ENCODE measurements around the gene ZNF22. TPM values are rescaled to one million over a fixed set of nuclear protein-coding genes. Genes with fewer than 3 reads are reported as not detected.

The ZNF22 gene
- total RNA-seq, 1 donor from 2014 or later: 1.6 TPM

- H3K4me1 ChIP-seq: peaks cover 32 to 59% of the 10 kb centered on the region in 2 donors
- no peaks in the 10 kb centered on the region for H3K27me3 ChIP-seq
- H3K27ac ChIP-seq: peak overlapping the region; percentile 72 to 93
- peak in 1 of 2 donors; percentile 58 for DNase-seq (ENCODE audit: low spot score in 2 of 2)
- intact Hi-C loops (cut with DNase I): no loop called here
- no peaks in the 10 kb centered on the region for H3K36me3 ChIP-seq
- no peak for TF ChIP-seq CTCF (IDR thresholded peaks at IDR 0.05)
- H3K4me3 ChIP-seq: no peak overlapping the region
- no peaks in the 10 kb centered on the region for H3K9me3 ChIP-seq
These were observed 9.2 kb upstream of the ZNF22 start for GRCh38 chr10:44991571-44991970.

- Histone ChIP-seq H3K27me3 (no peaks in the 10 kb centered on the region), H3K4me3 (no peak overlapping the region), H3K27ac (peak overlapping the region; percentile 72 to 93), H3K36me3 (no peaks in the 10 kb centered on the region), H3K9me3 (no peaks in the 10 kb centered on the region), H3K4me1 (peaks cover 33 to 62% of the 10 kb centered on the region in 2 donors)
- intact Hi-C loops (cut with DNase I): no loop called here
- no peak for TF ChIP-seq CTCF (IDR thresholded peaks at IDR 0.05)
- DNase-seq (ENCODE audit: low spot score in 2 of 2): peak in 1 of 2 donors; percentile 72
These were observed 8.5 kb upstream of the ZNF22 start for GRCh38 chr10:44992070-44992731.

- Histone ChIP-seq H3K36me3 (no peaks in the 10 kb centered on the region), H3K4me1 (peaks cover 31 to 62% of the 10 kb centered on the region in 2 donors), H3K27me3 (no peaks in the 10 kb centered on the region), H3K27ac (peak overlapping the region; percentile 72 to 93), H3K4me3 (no peak overlapping the region), H3K9me3 (no peaks in the 10 kb centered on the region)
- intact Hi-C loops (cut with DNase I): no loop called here
- DNase-seq (ENCODE audit: low spot score in 2 of 2): no peak
- TF ChIP-seq CTCF (IDR thresholded peaks at IDR 0.05): no peak
These were observed 7.9 kb upstream of the ZNF22 start for GRCh38 chr10:44992732-44993225.

DNA sequence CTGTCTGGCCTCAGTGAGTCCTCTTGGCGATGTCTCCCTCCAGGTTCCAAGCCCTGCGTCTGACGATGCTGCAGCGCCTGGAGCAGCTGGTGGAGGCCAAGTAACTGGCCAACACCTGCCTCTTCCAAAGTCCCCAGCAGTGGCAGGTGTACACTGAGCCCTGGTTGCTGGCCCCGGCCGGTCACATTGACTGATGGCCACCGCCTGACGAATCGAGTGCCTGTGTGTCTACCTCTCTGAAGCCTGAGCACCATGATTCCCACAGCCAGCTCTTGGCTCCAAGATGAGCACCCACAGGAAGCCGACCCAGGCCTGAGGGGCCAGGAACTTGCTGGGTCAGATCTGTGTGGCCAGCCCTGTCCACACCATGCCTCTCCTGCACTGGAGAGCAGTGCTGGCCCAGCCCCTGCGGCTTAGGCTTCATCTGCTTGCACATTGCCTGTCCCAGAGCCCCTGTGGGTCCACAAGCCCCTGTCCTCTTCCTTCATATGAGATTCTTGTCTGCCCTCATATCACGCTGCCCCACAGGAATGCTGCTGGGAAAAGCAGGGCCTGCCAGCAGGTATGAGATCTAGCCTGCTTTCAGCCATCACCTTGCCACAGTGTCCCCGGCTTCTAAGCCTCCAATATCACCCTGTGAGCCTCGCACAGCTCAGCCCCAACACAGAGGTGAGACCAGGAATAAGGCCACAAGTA lies 7.3 kb upstream of the ZNF22 start:
- no peak for TF ChIP-seq CTCF (IDR thresholded peaks at IDR 0.05)
- no peak overlapping the region for H3K4me3 ChIP-seq
- DNase-seq (ENCODE audit: low spot score in 2 of 2): no peak
- no peaks in the 10 kb centered on the region for H3K9me3 ChIP-seq
- H3K36me3 ChIP-seq: no peaks in the 10 kb centered on the region
- peak overlapping the region; percentile 72 to 93 for H3K27ac ChIP-seq
- intact Hi-C loops (cut with DNase I): no loop called here
- no peaks in the 10 kb centered on the region for H3K27me3 ChIP-seq
- H3K4me1 ChIP-seq: peaks cover 31 to 67% of the 10 kb centered on the region in 2 donors

DNA sequence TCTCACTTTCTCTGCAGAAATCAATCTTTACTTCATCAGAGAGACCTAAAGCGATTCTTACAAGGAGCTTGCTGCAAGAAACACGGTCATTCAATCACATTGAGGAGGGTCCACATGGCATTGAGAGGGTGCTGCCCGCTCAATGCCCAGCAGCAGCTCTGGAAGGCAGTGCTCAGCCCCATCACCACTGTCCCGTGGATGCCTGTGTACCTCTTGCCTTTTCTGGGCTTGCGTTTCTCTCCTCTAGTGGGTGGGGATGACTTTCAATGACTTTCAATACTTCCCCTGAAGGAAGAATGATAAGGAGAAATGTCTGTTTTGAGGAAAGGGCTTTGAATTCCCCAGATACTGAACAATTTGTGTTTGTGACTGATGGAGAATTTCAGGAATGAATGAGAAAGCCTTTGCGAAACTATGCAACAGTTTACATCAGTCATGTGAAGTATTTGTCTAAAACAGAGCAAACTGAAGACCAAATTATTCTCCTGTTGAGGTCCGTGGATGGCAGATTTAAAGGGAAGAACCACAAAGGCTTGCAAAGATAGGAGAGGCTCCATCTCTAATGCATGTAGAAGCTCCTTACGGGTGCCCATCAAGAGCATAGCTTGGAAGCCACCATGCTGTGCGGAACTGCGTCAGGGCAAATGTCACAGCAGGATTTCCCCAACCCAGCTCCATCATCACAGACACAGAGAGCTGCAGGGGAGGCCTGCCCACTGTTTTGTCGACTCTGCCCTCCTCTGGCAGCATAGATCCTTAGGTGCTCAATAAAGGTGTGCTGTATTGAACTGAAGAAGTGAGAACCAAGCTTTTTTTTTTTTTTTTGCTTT lies 6.6 kb upstream of the ZNF22 start:
- peak overlapping the region; percentile 84 to 93 for H3K27ac ChIP-seq
- no peaks in the 10 kb centered on the region for H3K27me3 ChIP-seq
- no peaks in the 10 kb centered on the region for H3K36me3 ChIP-seq
- intact Hi-C loops (cut with DNase I): no loop called here
- TF ChIP-seq CTCF (IDR thresholded peaks at IDR 0.05): no peak
- no peak overlapping the region for H3K4me3 ChIP-seq
- H3K9me3 ChIP-seq: no peaks in the 10 kb centered on the region
- DNase-seq (ENCODE audit: low spot score in 2 of 2): no peak
- H3K4me1 ChIP-seq: peaks cover 31 to 70% of the 10 kb centered on the region in 2 donors
